ENCODE results near the gene CCDC149.

GRCh38 chr4:24845902-24846301 is 66.9 kb downstream of the CCDC149 start:
- TF ChIP-seq POLR2AphosphoS5 (IDR thresholded peaks at IDR 0.05), result no peak
- no peak for TF ChIP-seq POLR2A (IDR thresholded peaks at IDR 0.05)
- TF ChIP-seq CTCF (IDR thresholded peaks at IDR 0.05), result no peak
- no peak for TF ChIP-seq EP300 (IDR thresholded peaks at IDR 0.05)

Measured in gastroesophageal sphincter (tissue), 3 donors.